B cell (primary cell): Measurements from ENCODE around the gene BEND7. TPM values are rescaled to one million over a fixed set of nuclear protein-coding genes. Genes with fewer than 3 reads are reported as not detected.

Experiments
- ATAC-seq: fragments of 200-7000 bp; cut with Tn5 transposase; one replicate; pipeline ENCODE4 v1.10.0; 2021; ENCODE audit warnings: low read depth, mild to moderate bottlenecking, moderate number of reproducible peaks, moderate library complexity
- CTCF ChIA-PET: fragments of 350-600 bp; sonication (Branson Sonifier 250); formaldehyde crosslinking; loops from one replicate; lab custom pipeline; 2021; ENCODE audit warnings: antibody characterized with exemption, inconsistent platforms; lab: Charles Lee
- POLR2A ChIA-PET: fragments of 350-600 bp; sonication (Branson Sonifier 250); formaldehyde crosslinking; loops from one replicate; lab custom pipeline; 2021; ENCODE audit warnings: antibody characterized with exemption; lab: Charles Lee
- DNase-seq: peaks from one replicate; pipeline ENCODE4 v3.0.0; 2013
- H2AFZ ChIP-seq: 2 replicates; pipeline ENCODE4 v1.6.1; 2012; ENCODE audit warnings: mild to moderate bottlenecking, low read depth, low read length; ENCODE audit not compliant: insufficient read depth, poor library complexity, severe bottlenecking
- H3K27ac ChIP-seq, 2 donors: 1 replicate in 1 of 2; 2 replicates in 1 of 2; pipeline ENCODE4 v1.5.1; 2012 to 2013; ENCODE audit warnings: low read length in 2 of 2, mild to moderate bottlenecking in 2 of 2, moderate library complexity in 1 of 2
- H3K27me3 ChIP-seq, 4 experiments: fragments of 200-600 bp in 1 of 4; sonication (generic) in 1 of 4; replicated peaks in 1 of 4; 1 replicate in 2 of 4; 2 replicates in 2 of 4; pipeline versions ENCODE4 v1.6.1 to v1.7.0; 2013 to 2016; ENCODE audit warnings: low read length in 3 of 4, mild to moderate bottlenecking in 2 of 4, mixed read lengths in 1 of 4, moderate library complexity in 1 of 4; ENCODE audit not compliant: insufficient read depth in 4 of 4, control insufficient read depth in 3 of 4; ENCODE audit errors: control extremely low read depth in 1 of 4
- H3K36me3 ChIP-seq, 2 experiments: replicated peaks in 1 of 2; 1 replicate in 1 of 2; 2 replicates in 1 of 2; pipeline versions ENCODE4 v1.6.1 to v1.7.1; 2013; ENCODE audit warnings: low read length in 1 of 2; ENCODE audit not compliant: insufficient read depth in 2 of 2, control insufficient read depth in 1 of 2; ENCODE audit errors: control extremely low read depth in 1 of 2, extremely low read depth in 1 of 2
- H3K4me1 ChIP-seq, 2 donors: fragments of 200-600 bp in 1 of 2; sonication (generic) in 1 of 2; 1 replicate in 1 of 2; 2 replicates in 1 of 2; pipeline versions ENCODE4 v1.5.1 to v1.6.1; 2013 to 2017; ENCODE audit warnings: low read length in 2 of 2; ENCODE audit not compliant: control insufficient read depth in 2 of 2, insufficient read depth in 2 of 2
- H3K4me2 ChIP-seq: replicated peaks from 2 replicates; pipeline ENCODE3; 2012; ENCODE audit warnings: mild to moderate bottlenecking, low read depth, low read length; ENCODE audit not compliant: poor library complexity, severe bottlenecking
- H3K4me3 ChIP-seq, 5 experiments: fragments of 200-600 bp in 1 of 5; sonication (generic) in 1 of 5; 1 replicate in 3 of 5; 2 replicates in 2 of 5; pipeline versions ENCODE4 v1.5.1 to v1.7.0; 2011 to 2016; ENCODE audit warnings: low read length in 4 of 5, mild to moderate bottlenecking in 4 of 5, low read depth in 2 of 5, control low read depth in 1 of 5, moderate library complexity in 1 of 5; ENCODE audit not compliant: insufficient read depth in 1 of 5; ENCODE audit errors: control extremely low read depth in 1 of 5, extremely low read depth in 1 of 5
- H3K79me2 ChIP-seq: fragments of 200-600 bp; sonication (generic); one replicate; pipeline ENCODE4 v1.6.0; 2016; ENCODE audit warnings: low read length; ENCODE audit not compliant: control insufficient read depth, insufficient read depth
- H3K9ac ChIP-seq: fragments of 200-600 bp; sonication (generic); 2 replicates; pipeline ENCODE4 v1.6.1; 2017; ENCODE audit warnings: mild to moderate bottlenecking, low read length, moderate library complexity
- H3K9me3 ChIP-seq, 3 donors: one replicate each; pipeline versions ENCODE4 v1.6.1 to v1.7.1; 2013; ENCODE audit warnings: low read length in 2 of 3; ENCODE audit not compliant: control insufficient read depth in 2 of 3, insufficient read depth in 1 of 3; ENCODE audit errors: control extremely low read depth in 1 of 3
- H4K20me1 ChIP-seq: 2 replicates; pipeline ENCODE4 v1.6.0; 2012; ENCODE audit warnings: mild to moderate bottlenecking, low read length; ENCODE audit not compliant: insufficient read depth, control insufficient read depth, poor library complexity, severe bottlenecking
- H3K27ac Mint-ChIP-seq: one replicate; pipeline ENCODE4 v1.8.0; 2021; ENCODE audit warnings: mixed read lengths
- H3K27me3 Mint-ChIP-seq: one replicate; pipeline ENCODE4 v1.8.0; 2021; ENCODE audit warnings: mixed read lengths
- H3K4me1 Mint-ChIP-seq: one replicate; pipeline ENCODE4 v1.8.0; 2021; ENCODE audit warnings: mixed read lengths
- H3K4me3 Mint-ChIP-seq: one replicate; pipeline ENCODE4 v1.8.0; 2021; ENCODE audit warnings: mixed read lengths
- H3K9me3 Mint-ChIP-seq: one replicate; pipeline ENCODE4 v1.8.0; 2022; ENCODE audit warnings: mixed read lengths; ENCODE audit not compliant: insufficient read depth
- EZH2 ChIP-seq: IDR thresholded peaks from 2 replicates; pipeline ENCODE4 v1.6.1; 2012; ENCODE audit warnings: borderline replicate concordance, low read depth, mild to moderate bottlenecking, moderate library complexity, low read length; ENCODE audit not compliant: insufficient read depth, poor library complexity, severe bottlenecking
- WGBS: methylation state at CpG from one replicate; pipeline ENCODE4 v1.1.5; 2013; ENCODE audit warnings: missing lambda C conversion rate; ENCODE audit not compliant: insufficient coverage; 5-methylcytosine and 5-hydroxymethylcytosine counted together
- intact Hi-C: fragments of 100-400 bp; cut with micrococcal nuclease; formaldehyde crosslinking; loops from one replicate; pipeline ENCODE4 v1.10.0; 2022
- polyA plus RNA-seq: library from polyadenylated mRNA; depleted of rRNA; stranded (reverse); fragments of >200 nt; gene quantifications from 2 replicates; pipeline ENCODE4 v1.2.3, GENCODE V29; 2012
- total RNA-seq, 2 donors: library from RNA; stranded (reverse); fragments of 120-200 nt in 1 of 2; gene quantifications; 1 replicate in 1 of 2; 2 replicates in 1 of 2; pipeline versions ENCODE4 v1.2.3 to v1.2.4, GENCODE V29; 2013 to 2022
- TF ChIP-seq, protein P1 (sequence below): fragments of 200-600 bp; IDR thresholded peaks from one replicate; pipeline ENCODE4 v1.8.0; 2022; ENCODE audit warnings: antibody characterized with exemption, mild to moderate bottlenecking

Gene BEND7
- total and polyA plus RNA-seq, 2 donors (not counting 1 experiment from before 2014, with no cell fraction given) = 0.10 TPM; not detected in 1

DNA sequence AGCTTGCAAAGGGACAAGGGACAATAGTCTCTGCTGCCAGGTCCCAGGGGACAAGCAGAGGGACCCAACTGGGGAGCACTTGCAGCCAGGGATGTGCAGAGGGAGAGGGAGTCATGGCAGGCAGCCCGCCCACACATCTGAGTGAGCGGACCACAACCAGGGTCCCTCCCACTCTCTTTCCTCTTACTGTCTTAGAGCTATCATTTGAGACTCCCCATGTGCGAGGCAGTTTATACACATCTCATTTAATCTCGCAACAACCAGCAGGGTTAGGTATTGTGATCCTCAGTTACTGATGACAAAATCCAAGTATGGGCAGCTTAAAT is 70.2 kb downstream of the BEND7 start:
- intact Hi-C loops = no loop called here
- peaks cover 4 to 8% of the 10 kb centered on the region in 2 donors for H3K4me1 ChIP-seq
- ChIA-PET POLR2A (no interaction called here), CTCF (interaction anchor here (2.6 kb wide), 1 partner anchor 18 kb away, joined by 9 read pairs; no protein-coding TSS in a partner anchor)
- H3K9ac ChIP-seq = no peak overlapping the region
- H4K20me1 ChIP-seq = no peaks in the 10 kb centered on the region
- TF ChIP-seq, protein P1, sequence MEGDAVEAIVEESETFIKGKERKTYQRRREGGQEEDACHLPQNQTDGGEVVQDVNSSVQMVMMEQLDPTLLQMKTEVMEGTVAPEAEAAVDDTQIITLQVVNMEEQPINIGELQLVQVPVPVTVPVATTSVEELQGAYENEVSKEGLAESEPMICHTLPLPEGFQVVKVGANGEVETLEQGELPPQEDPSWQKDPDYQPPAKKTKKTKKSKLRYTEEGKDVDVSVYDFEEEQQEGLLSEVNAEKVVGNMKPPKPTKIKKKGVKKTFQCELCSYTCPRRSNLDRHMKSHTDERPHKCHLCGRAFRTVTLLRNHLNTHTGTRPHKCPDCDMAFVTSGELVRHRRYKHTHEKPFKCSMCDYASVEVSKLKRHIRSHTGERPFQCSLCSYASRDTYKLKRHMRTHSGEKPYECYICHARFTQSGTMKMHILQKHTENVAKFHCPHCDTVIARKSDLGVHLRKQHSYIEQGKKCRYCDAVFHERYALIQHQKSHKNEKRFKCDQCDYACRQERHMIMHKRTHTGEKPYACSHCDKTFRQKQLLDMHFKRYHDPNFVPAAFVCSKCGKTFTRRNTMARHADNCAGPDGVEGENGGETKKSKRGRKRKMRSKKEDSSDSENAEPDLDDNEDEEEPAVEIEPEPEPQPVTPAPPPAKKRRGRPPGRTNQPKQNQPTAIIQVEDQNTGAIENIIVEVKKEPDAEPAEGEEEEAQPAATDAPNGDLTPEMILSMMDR = no peak
- TF ChIP-seq EZH2 = no peak
- H3K4me2 ChIP-seq = no peak overlapping the region
- H3K27ac ChIP-seq = no peak overlapping the region
- peaks cover 0 to 6% (median 5%) of the 10 kb centered on the region in 3 donors for H3K9me3 ChIP-seq
- H3K9me3 Mint-ChIP-seq = peaks cover 6% of the 10 kb centered on the region
- no peak for ATAC-seq
- H3K79me2 ChIP-seq = no peaks in the 10 kb centered on the region
- H2AFZ ChIP-seq = no peak overlapping the region
- H3K27me3 Mint-ChIP-seq = peaks cover 50% of the 10 kb centered on the region
- no peak overlapping the region for H3K4me3 Mint-ChIP-seq
- H3K27ac Mint-ChIP-seq = no peak overlapping the region
- H3K4me1 Mint-ChIP-seq = peaks cover 4% of the 10 kb centered on the region
- H3K36me3 ChIP-seq = no peaks in the 10 kb centered on the region
- DNase-seq = no peak
- peaks cover 0 to 9% (median 1%) of the 10 kb centered on the region in 4 experiments for H3K27me3 ChIP-seq
- no CpG with 5 or more reads among the region's 4 CpGs for WGBS
- H3K4me3 ChIP-seq = no peak overlapping the region

DNA sequence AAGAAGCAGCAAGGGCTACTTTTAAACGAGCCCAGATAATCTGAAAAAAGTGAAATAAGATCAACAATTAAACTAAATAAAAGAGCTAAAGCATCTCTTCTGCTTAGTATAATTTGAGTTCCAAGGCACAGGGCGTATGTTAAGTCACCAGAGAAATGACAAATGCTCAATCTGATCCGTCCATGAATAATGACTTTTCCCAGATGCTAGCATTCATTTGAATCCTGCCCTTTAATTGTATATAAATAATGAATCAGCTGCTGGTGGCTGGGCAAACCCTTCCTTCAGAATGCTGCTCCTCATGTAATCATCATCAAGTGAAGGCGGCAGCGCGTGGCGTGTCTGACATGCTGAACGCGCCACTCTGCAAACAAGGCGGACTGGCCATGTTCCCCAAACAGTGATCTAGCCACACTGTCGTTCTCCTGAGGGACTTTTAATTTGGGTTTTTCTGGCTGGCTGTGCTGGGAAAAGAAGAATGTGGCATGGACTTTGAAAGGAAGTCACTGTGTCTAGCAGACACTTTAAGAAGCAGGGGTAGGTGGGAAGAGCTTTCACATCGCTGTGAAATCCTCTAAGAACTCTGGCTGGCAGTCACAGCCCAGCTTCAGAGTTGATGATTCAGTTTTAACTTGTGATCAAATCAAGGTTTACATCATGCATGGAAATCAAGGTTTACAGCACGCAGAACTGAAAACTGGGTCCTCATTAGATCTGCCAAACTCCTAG is 70.7 kb downstream of the BEND7 start:
- H3K4me3 Mint-ChIP-seq = no peak overlapping the region
- H3K9me3 Mint-ChIP-seq = peaks cover 6% of the 10 kb centered on the region
- no peaks in the 10 kb centered on the region for H3K79me2 ChIP-seq
- no peak for ATAC-seq
- no peak for TF ChIP-seq EZH2
- TF ChIP-seq, protein P1 = no peak
- POLR2A ChIA-PET = no interaction called here
- H3K9me3 ChIP-seq = peaks cover 0 to 6% (median 5%) of the 10 kb centered on the region in 3 donors
- no peaks in the 10 kb centered on the region for H3K36me3 ChIP-seq
- WGBS = 92% methylated on average over 12 of the region's 13 CpGs
- CTCF ChIA-PET = interaction anchor here (2.6 kb wide), 1 partner anchor 18 kb away, joined by 9 read pairs; no protein-coding TSS in a partner anchor
- no peak overlapping the region for H3K9ac ChIP-seq
- no peak overlapping the region for H3K4me3 ChIP-seq
- H3K27me3 ChIP-seq = peaks cover 0 to 9% (median 1%) of the 10 kb centered on the region in 4 experiments
- H3K4me1 Mint-ChIP-seq = peaks cover 4% of the 10 kb centered on the region
- H3K4me1 ChIP-seq = peaks cover 4 to 9% of the 10 kb centered on the region in 2 donors
- H4K20me1 ChIP-seq = no peaks in the 10 kb centered on the region
- peaks cover 49% of the 10 kb centered on the region for H3K27me3 Mint-ChIP-seq
- no peak for DNase-seq
- H3K27ac ChIP-seq = no peak overlapping the region
- intact Hi-C loops = no loop called here
- H3K4me2 ChIP-seq = no peak overlapping the region
- H3K27ac Mint-ChIP-seq = no peak overlapping the region
- no peak overlapping the region for H2AFZ ChIP-seq
